Stimulated activated CD8-positive, alpha-beta memory T cell treated with anti-CD3 and anti-CD28 coated beads, Interleukin-7, amount 100 ng/mL, for 1 hour (primary cell): Measurements from ENCODE around the gene WRAP73.

ENCODE experiments used
- DNase-seq, 2 donors: peaks; one replicate each; pipeline ENCODE4 v3.0.0-alpha.2; 2020; ENCODE audit warnings: low read depth in 2 of 2

Gene WRAP73

GRCh38 chr1:3669421-3669821, 19.5 kb upstream of the WRAP73 start:
- DNase-seq: no peak

- DNase-seq: no peak
These were observed 18.8 kb upstream of the WRAP73 start for GRCh38 chr1:3668585-3669300.

DNA sequence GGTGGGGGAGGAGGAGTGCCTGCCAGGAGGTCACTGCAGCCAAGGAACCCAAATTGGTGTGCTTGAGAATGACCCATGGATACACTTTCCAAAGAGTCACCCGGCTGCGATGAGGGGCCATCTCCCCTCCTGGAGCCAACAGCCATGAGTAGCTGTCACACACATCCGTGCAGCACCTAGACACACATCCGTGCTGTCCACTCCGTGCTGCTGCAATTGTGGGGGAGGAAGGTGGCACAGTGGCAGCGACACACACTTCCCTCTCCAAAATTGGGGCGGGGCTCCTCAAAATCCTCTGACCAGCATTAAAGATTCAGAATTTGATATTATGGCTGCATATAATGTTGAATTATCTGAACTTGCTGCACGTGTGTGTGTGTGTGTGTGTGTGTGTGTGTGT, 18.2 kb upstream of the WRAP73 start:
- no peak for DNase-seq

- DNase-seq: no peak
These were observed 14.9 kb upstream of the WRAP73 start for GRCh38 chr1:3664700-3665375.

GRCh38 chr1:3663999-3664699, 14.2 kb upstream of the WRAP73 start:
- DNase-seq: no peak

- DNase-seq: no peak
These were observed 12.3 kb upstream of the WRAP73 start for GRCh38 chr1:3662080-3662671.

GRCh38 chr1:3661631-3662030, 11.7 kb upstream of the WRAP73 start:
- no peak for DNase-seq

- DNase-seq: no peak
These were observed 10.8 kb upstream of the WRAP73 start for GRCh38 chr1:3660704-3661103.

DNA sequence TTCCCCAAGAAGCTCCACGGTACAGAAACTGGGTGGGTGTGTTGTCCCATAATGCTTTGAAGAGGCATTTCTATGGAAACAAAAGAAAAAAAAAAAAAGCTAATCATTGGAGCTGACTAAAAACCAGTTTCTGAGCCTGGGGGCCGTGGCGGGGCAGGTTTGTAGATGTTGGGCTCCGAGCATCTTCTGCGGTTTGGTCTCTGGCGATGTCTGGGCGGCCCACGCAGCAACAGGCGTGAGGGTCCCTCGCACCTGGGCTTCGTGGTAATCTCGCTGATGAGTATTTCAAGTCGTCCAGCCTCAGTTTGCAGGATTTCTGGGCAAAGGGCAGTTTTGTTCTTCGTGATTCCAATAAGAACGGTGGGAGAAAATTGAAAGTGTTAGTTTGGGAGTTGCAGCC, 9.2 kb upstream of the WRAP73 start:
- no peak for DNase-seq

- no peak for DNase-seq
These were observed 8.3 kb upstream of the WRAP73 start for GRCh38 chr1:3658231-3658615.

- DNase-seq: no peak
These were observed 7.8 kb upstream of the WRAP73 start for GRCh38 chr1:3657578-3658230.

DNA sequence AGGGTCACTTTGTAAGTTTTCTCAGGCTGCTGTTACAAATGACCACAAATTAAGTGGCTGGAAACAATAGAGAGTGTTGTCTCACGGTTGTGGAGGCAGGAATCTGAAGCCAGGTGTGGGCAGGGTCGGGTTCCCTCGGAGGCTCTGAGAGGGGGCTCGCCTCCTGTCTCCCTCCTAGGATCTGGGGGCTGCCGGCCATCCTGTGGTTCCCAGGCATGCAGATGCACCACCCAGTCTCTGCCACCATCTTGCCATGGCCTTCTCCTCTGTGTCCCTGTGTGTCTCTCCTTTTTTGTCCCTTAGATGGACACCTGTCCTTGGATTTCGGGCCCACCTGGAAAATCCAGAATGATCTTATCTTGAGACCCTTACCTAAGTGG, 7.2 kb upstream of the WRAP73 start:
- DNase-seq: no peak

DNA sequence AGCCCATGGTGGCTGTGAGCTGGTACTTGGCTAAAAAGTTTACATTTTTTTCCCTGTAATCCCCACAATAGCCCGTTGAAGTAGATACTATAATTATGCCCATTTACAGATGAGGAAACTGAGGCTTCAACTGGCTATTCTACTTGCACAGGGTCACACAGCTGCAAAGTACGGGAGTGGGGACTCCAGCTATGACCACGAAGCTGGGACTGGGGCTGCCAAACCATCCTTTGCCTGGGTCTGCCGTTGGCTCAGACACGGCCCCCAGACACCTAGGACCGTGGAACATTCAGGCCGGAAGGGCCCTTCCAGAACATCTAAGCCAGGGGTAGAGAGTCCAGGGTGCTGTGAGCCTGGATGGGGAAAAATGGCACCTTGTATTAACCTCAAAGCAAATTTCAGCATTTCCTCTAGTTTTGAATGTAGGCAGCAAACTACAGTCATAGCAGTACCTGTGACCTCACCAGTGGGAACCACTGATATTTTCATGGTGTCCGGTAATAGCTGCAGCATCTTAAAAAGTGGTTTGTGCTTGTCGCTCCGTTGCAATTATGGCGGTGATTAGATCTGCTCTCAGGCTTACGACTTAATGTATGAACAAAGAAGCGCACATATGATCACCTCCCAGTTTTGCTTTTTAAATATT, 6.7 kb upstream of the WRAP73 start:
- DNase-seq: no peak

- no peak for DNase-seq
These were observed 4.8 kb upstream of the WRAP73 start for GRCh38 chr1:3654549-3655281.

DNA sequence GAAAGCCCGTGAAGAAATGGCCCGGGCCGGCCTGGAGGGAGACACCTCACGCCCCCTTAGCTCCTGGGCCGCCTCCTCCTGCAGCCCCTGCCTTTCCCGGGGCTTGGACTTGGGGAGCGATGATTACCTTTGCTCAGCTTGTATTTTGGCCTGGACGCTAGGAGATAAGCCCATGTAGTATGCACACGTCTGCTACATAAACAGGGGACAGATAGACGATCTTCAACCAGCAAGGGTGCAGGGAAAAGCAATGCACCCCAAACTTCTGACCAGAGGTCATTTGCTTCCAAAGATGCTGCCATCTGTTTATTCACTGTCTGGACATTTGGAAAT, 3.3 kb upstream of the WRAP73 start:
- DNase-seq: no peak

DNA sequence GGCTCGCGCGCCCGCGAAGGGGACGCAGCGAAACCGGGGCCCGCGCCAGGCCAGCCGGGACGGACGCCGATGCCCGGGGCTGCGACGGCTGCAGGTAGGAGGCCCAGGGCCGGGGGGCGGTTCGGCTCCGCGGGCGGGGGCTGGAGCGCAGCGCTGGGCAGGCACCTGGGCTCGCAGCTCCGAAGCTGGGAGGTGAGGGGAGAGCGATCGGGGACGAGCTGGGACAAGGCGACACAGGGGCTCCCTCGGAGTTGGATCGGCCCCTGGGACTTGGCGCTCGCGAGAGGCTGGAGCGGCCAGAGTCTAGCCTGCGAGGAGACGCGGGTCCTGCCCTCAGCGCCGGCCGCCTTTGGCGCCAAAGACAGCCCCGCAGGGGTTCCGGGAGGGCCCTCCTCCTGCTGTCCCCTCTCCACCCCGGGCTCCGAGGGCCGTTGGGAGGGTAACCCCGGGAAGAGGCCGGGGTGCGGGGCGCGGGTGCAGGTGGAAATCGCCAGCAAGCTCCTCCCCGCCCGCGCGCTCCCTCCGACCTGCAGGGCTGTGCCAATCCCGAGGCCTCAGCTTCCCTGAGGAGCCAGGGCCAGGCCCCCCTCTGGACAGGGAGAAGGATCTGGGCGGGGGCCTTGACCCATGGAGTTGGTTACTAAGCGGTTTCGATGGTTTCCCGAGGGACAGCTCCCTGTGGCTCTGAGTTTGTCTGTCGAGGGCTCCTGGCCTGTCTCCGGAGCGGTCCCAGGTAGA, 2.8 kb upstream of the WRAP73 start:
- DNase-seq: no peak

DNA sequence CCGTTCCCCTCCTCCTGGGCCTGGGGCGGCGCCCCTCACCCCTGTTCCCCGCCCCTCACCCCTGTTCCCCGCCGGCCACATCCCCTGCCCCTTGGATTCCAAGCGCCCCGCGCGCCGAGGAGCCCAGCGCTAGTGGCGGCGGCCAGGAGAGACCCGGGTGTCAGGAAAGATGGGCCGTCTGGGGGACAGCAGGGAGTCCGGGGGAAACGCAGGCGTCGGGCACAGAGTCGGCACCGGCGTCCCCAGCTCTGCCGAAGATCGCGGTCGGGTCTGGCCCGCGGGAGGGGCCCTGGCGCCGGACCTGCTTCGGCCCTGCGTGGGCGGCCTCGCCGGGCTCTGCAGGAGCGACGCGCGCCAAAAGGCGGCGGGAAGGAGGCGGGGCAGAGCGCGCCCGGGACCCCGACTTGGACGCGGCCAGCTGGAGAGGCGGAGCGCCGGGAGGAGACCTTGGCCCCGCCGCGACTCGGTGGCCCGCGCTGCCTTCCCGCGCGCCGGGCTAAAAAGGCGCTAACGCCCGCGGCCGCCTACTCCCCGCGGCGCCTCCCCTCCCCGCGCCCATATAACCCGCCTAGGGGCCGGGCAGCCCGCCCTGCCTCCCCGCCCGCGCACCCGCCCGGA, 2.1 kb upstream of the WRAP73 start, which contains the start of gene TP73:
TSS of gene TP73 (plus strand) at position 587 of the 618 bp plus-strand sequence. CDS start 29,850 bp downstream, outside the sequence.
- DNase-seq: no peak

DNA sequence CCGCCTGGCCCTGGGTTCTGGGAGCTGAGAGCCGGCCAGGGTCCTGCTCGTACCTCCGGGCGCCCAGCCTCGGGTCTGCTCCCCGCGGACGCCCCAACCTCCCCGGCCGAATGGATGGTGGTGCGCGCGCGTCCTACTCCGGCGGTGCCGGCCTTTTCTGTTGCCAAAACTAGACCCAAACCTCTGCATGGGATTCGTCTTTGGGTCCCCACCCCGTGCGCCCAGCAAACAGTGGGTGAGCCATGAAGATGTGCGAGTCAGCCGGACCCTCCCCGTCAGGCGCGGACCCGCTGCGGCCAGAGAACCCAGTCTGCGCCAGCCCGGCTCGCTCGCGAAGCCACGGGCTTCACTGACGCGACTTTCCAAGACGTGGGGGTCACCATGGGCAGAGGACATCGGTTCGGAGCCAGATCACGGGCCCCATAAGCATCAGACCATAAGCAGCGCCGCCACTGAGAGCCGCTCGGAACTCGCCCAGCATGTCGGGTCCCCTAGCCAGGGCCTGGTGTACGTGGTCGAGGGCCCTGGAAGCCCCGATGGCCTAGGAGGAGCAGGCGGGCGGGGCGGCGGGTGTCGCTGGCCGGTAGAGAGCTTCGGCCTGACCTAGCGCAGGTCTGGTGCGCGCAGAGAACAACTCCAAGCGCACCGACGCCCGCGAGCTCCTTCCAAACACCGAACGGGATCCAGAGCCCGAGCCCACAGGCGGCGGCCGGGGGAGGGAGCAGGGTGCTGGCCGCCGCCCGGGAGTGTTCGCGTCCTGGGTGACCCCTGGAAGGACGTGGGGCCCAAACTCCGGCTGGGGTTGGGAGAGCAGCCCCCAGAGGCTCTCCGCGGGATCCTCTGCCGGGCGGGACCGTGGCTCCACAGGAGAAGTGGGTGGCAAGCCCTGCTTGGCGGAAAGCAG, 1.4 kb upstream of the WRAP73 start:
- DNase-seq: no peak
